H1 (cell line): ENCODE measurements around the gene TRABD2B. TPM values are rescaled to one million over a fixed set of nuclear protein-coding genes. Genes with fewer than 3 reads are reported as not detected.

ENCODE experiments used
- CTCF ChIA-PET: fragments of 300-600 bp; sonication (Branson Sonifier 250); formaldehyde crosslinking; loops from one replicate; lab custom pipeline; 2021; ENCODE audit not compliant: partially characterized antibody; lab: Charles Lee
- POLR2A ChIA-PET: fragments of 300-600 bp; sonication (Branson Sonifier 250); formaldehyde crosslinking; loops from one replicate; lab custom pipeline; 2021; ENCODE audit warnings: inconsistent platforms; ENCODE audit not compliant: partially characterized antibody; lab: Charles Lee
- DNase-seq, 2 experiments: peaks; one replicate each; pipeline versions ENCODE4 v3.0.0 to v3.0.0-alpha.2; 2010 to 2022; ENCODE audit warnings: low spot score in 2 of 2, low read depth in 1 of 2, mixed read lengths in 1 of 2
- FAIRE-seq: peaks from 2 replicates; lab custom pipeline; 2011; peaks lifted over from hg19 to GRCh38; lab: Jason Lieb, UNC
- H2AFZ ChIP-seq: 2 replicates; pipeline ENCODE4 v1.8.1; 2012; ENCODE audit warnings: low read length, inconsistent platforms
- H2AK5ac ChIP-seq: 2 replicates; pipeline ENCODE4 v1.6.1; 2013; ENCODE audit warnings: low read depth, low read length
- H2BK120ac ChIP-seq: replicated peaks from 2 replicates; pipeline ENCODE3; 2013; ENCODE audit warnings: low read depth, low read length, inconsistent platforms
- H2BK12ac ChIP-seq: 2 replicates; pipeline ENCODE4 v1.6.1; 2013; ENCODE audit warnings: low read depth, low read length
- H2BK15ac ChIP-seq: 2 replicates; pipeline ENCODE4 v1.6.1; 2013; ENCODE audit warnings: low read length
- H2BK20ac ChIP-seq: 2 replicates; pipeline ENCODE4 v1.6.1; 2013; ENCODE audit warnings: low read length
- H2BK5ac ChIP-seq: 2 replicates; pipeline ENCODE4 v1.6.1; 2013; ENCODE audit warnings: low read depth, low read length
- H3K14ac ChIP-seq: 2 replicates; pipeline ENCODE4 v1.6.1; 2013; ENCODE audit warnings: inconsistent platforms; ENCODE audit not compliant: insufficient read length
- H3K18ac ChIP-seq: 2 replicates; pipeline ENCODE4 v1.6.1; 2013; ENCODE audit warnings: low read length; ENCODE audit errors: extremely low read depth
- H3K23ac ChIP-seq: 2 replicates; pipeline ENCODE4 v1.6.1; 2013; ENCODE audit warnings: inconsistent platforms; ENCODE audit not compliant: insufficient read length
- H3K23me2 ChIP-seq: 2 replicates; pipeline ENCODE4 v1.6.1; 2013; ENCODE audit warnings: low read depth, low read length
- H3K27ac ChIP-seq: 2 replicates; pipeline ENCODE4 v1.6.1; 2011; ENCODE audit warnings: low read depth, low read length, inconsistent platforms
- H3K27me3 ChIP-seq, 4 experiments: replicated peaks in 1 of 4; 1 replicate in 1 of 4; 2 replicates in 3 of 4; pipeline versions ENCODE4 v1.6.1 to v1.8.1; 2011 to 2013; ENCODE audit warnings: low read length in 3 of 4, mild to moderate bottlenecking in 3 of 4, inconsistent platforms in 2 of 4, mixed read lengths in 2 of 4, moderate library complexity in 1 of 4; ENCODE audit not compliant: control insufficient read depth in 3 of 4, insufficient read depth in 3 of 4; ENCODE audit errors: extremely low read depth in 1 of 4
- H3K36me3 ChIP-seq, 4 experiments: 2 replicates each; pipeline versions ENCODE4 v1.6.1 to v1.8.1; 2011 to 2013; ENCODE audit warnings: mild to moderate bottlenecking in 4 of 4, low read length in 3 of 4, moderate library complexity in 2 of 4, control low read depth in 1 of 4, inconsistent platforms in 1 of 4; ENCODE audit not compliant: insufficient read depth in 4 of 4, control insufficient read depth in 2 of 4
- H3K4ac ChIP-seq: replicated peaks from 2 replicates; pipeline ENCODE3; 2013; ENCODE audit warnings: low read length, low read depth, mixed read lengths, inconsistent platforms; ENCODE audit not compliant: insufficient read length
- H3K4me1 ChIP-seq, 4 experiments: replicated peaks in 1 of 4; 1 replicate in 1 of 4; 2 replicates in 3 of 4; pipeline versions ENCODE4 v1.6.1 to v1.8.1; 2011 to 2013; ENCODE audit warnings: low read length in 3 of 4, inconsistent platforms in 2 of 4, mixed read lengths in 1 of 4; ENCODE audit not compliant: insufficient read depth in 4 of 4, control insufficient read depth in 3 of 4
- H3K4me2 ChIP-seq, 2 experiments: 2 replicates each; pipeline versions ENCODE4 v1.6.1 to v1.8.1; 2011 to 2013; ENCODE audit warnings: low read depth in 2 of 2, low read length in 2 of 2, control low read depth in 1 of 2, inconsistent platforms in 1 of 2, mild to moderate bottlenecking in 1 of 2; ENCODE audit not compliant: insufficient read depth in 1 of 2
- H3K4me3 ChIP-seq, 4 experiments: fragments of 200-600, 300-600 bp in 1 of 4; sonication (generic), shearing (Covaris generic), sonication (Bioruptor Twin) in 1 of 4; 2 replicates each; pipeline versions ENCODE4 v1.5.1 to v1.8.1; 2011 to 2016; ENCODE audit warnings: low read length in 4 of 4, low read depth in 3 of 4, control low read depth in 2 of 4, inconsistent platforms in 2 of 4, mild to moderate bottlenecking in 2 of 4, mixed read lengths in 1 of 4, moderate library complexity in 1 of 4; ENCODE audit not compliant: insufficient read depth in 2 of 4; ENCODE audit errors: extremely low read depth in 1 of 4
- H3K56ac ChIP-seq: replicated peaks from 2 replicates; pipeline ENCODE3; 2013; ENCODE audit warnings: low read depth, mild to moderate bottlenecking, mixed read lengths, low read length, inconsistent platforms; ENCODE audit not compliant: insufficient read length
- H3K79me1 ChIP-seq: 2 replicates; pipeline ENCODE4 v1.6.1; 2013; ENCODE audit warnings: low read depth, low read length, control low read depth
- H3K79me2 ChIP-seq, 2 experiments: 2 replicates each; pipeline versions ENCODE4 v1.6.1 to v1.8.1; 2012 to 2013; ENCODE audit warnings: low read length in 2 of 2, mild to moderate bottlenecking in 2 of 2, inconsistent platforms in 1 of 2; ENCODE audit not compliant: insufficient read depth in 2 of 2, control insufficient read depth in 1 of 2
- H3K9ac ChIP-seq, 4 experiments: replicated peaks in 1 of 4; 1 replicate in 1 of 4; 2 replicates in 3 of 4; pipeline versions ENCODE4 v1.6.1 to v1.8.1; 2011 to 2013; ENCODE audit warnings: low read depth in 3 of 4, low read length in 3 of 4, control low read depth in 2 of 4, mild to moderate bottlenecking in 2 of 4, moderate library complexity in 2 of 4, inconsistent platforms in 1 of 4; ENCODE audit errors: extremely low read depth in 1 of 4
- H3K9me3 ChIP-seq, 2 experiments: 2 replicates each; pipeline versions ENCODE4 v1.6.1 to v1.8.1; 2012 to 2013; ENCODE audit warnings: mild to moderate bottlenecking in 2 of 2, moderate library complexity in 2 of 2, control low read depth in 1 of 2, inconsistent platforms in 1 of 2, low read depth in 1 of 2, low read length in 1 of 2, mixed read lengths in 1 of 2; ENCODE audit not compliant: insufficient read depth in 2 of 2
- H4K20me1 ChIP-seq, 2 experiments: replicated peaks in 1 of 2; 2 replicates each; pipeline versions ENCODE3 to v1.8.1; 2011 to 2013; ENCODE audit warnings: inconsistent platforms in 2 of 2, low read length in 2 of 2, mild to moderate bottlenecking in 1 of 2; ENCODE audit not compliant: insufficient read depth in 2 of 2, control insufficient read depth in 1 of 2
- H4K5ac ChIP-seq: 2 replicates; pipeline ENCODE4 v1.6.1; 2013; ENCODE audit warnings: low read length, low read depth, mixed read lengths, inconsistent platforms; ENCODE audit not compliant: insufficient read length
- H4K8ac ChIP-seq: 2 replicates; pipeline ENCODE4 v1.8.0; 2013; ENCODE audit warnings: mild to moderate bottlenecking, moderate library complexity, low read length, inconsistent platforms; ENCODE audit not compliant: insufficient read depth; ENCODE audit errors: extremely low read depth
- H4K91ac ChIP-seq: replicated peaks from 2 replicates; pipeline ENCODE3; 2013; ENCODE audit warnings: low read length, mixed read lengths, inconsistent platforms; ENCODE audit not compliant: insufficient read length
- GTF2F1 ChIP-seq: IDR thresholded peaks from 2 replicates; pipeline ENCODE4 v1.6.1; 2012; ENCODE audit warnings: low read depth, low read length, improper control_type of control experiment, borderline replicate concordance
- MAFK ChIP-seq: IDR thresholded peaks from 2 replicates; pipeline ENCODE4 v1.6.1; 2012; ENCODE audit warnings: low read depth, mild to moderate bottlenecking, improper control_type of control experiment, low read length
- PHF8 ChIP-seq: fragments of 200-600 bp; sonication (generic); conservative IDR thresholded peaks from 2 replicates; pipeline ENCODE4 v1.7.1; 2012; ENCODE audit warnings: low read depth, mild to moderate bottlenecking, inconsistent platforms, low read length, moderate library complexity
- POLR2A ChIP-seq, 2 experiments: IDR thresholded peaks; 1 replicate in 1 of 2; 2 replicates in 1 of 2; pipeline ENCODE4 v1.6.1; 2011; ENCODE audit warnings: low read depth in 2 of 2, low read length in 2 of 2, mild to moderate bottlenecking in 2 of 2; ENCODE audit errors: control extremely low read depth in 1 of 2
- RNF2 ChIP-seq: fragments of 200-900, 300-1000 bp; sonication (generic); IDR thresholded peaks from 2 replicates; pipeline ENCODE4 v1.7.1; 2016; ENCODE audit warnings: borderline replicate concordance, low read depth, mild to moderate bottlenecking, antibody characterized with exemption, low read length; ENCODE audit not compliant: poor library complexity, severe bottlenecking; ENCODE audit errors: missing control alignments
- WGBS, 2 experiments: shearing (Covaris generic) in 1 of 2; methylation state at CpG; one replicate each; pipeline versions ENCODE4 v1.1.6 to v1.1.7; 2013 to 2015; ENCODE audit warnings: low lambda C conversion rate in 2 of 2, mixed read lengths in 2 of 2, inconsistent platforms in 1 of 2, low coverage in 1 of 2, missing lambda C conversion rate in 1 of 2; ENCODE audit not compliant: insufficient replicate concordance in 2 of 2, insufficient coverage in 1 of 2, insufficient read length in 1 of 2; ENCODE audit errors: extremely low coverage in 1 of 2, missing lambda C conversion rate in 1 of 2; 5-methylcytosine and 5-hydroxymethylcytosine counted together
- polyA plus RNA-seq, 7 experiments: library from polyadenylated mRNA; depleted of rRNA in 3 of 7; stranded (reverse) in 5 of 7; unstranded in 2 of 7; fragments of >200 nt in 5 of 7; fragments of 200-250 nt in 2 of 7; gene quantifications; 1 replicate in 5 of 7; 2 replicates in 1 of 7; 4 replicates in 1 of 7; pipeline versions ENCODE4 v1.2.1 to v1.2.3, GENCODE V29; 2011 to 2013; ENCODE audit warnings: missing spikeins in 2 of 7, mixed read lengths in 2 of 7
- total RNA-seq: library from RNA; stranded (reverse); fragmentation: NEBNext Ultra II Directional; extraction: Animal tissue kit (Norgen Biotek cat#: 25700); gene quantifications from 2 replicates; pipeline ENCODE4 v1.2.1, GENCODE V29; 2021

The TRABD2B gene
- total and polyA plus RNA-seq, 2 of the 8 experiments (the other 6 are each of a cell fraction or from before 2014, with no cell fraction given): 0.95 to 3.4 TPM

DNA sequence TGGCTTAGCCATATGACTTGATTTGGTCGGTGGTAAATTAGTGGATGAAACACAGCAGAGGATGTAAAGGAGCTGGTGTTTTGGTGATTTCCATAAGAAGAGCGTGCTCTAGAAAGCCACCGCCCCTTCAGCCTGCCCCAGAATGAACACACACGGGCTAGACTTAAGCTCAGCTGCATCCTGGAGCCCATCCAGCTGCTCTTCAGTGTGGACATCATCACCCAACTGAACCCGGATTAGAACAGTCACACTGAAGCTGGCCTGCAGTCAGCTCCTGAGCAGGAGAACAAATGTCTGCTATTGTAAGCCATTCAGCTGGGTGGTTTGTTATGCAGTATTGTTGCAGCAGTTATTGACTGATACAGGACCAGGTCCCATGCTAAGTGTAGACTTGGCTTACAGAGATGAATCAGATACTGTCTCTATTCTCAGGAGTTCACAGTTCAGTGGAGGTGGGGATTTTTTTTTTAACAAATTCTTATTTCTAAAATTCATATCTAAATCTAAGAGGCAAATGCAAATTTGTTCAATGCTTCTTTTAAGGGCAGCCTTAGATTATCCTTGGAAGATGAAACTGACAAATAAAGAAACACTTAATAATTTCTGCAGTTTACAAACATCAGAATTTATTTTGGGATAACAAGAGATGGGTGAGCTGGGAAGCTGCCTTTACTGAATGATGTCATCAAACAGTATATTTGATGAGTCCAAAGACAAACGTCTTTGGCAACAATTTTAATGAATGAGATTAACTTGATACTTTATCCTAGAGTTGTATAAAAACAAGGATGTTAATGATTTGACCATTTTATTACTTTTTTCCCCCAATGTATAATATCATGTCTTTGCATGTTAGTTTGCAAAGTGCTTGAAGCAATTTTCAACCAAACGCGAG is 251.2 kb downstream of the TRABD2B start:
- Histone ChIP-seq H3K9me3 (peaks cover 0 to 5% of the 10 kb centered on the region in 2 experiments; a peak in 1 of 4 replicates), H3K9ac (no peak overlapping the region), H3K27ac (no peak overlapping the region), H3K36me3 (no peaks in the 10 kb centered on the region), H2AFZ (no peak overlapping the region), H3K4me3 (no peak overlapping the region), H3K23ac (no peak overlapping the region), H2AK5ac (no peak overlapping the region), H3K4me1 (no peaks in the 10 kb centered on the region), H4K91ac (no peak overlapping the region), H4K20me1 (peaks cover 0 to 4% of the 10 kb centered on the region in 2 experiments), H2BK20ac (no peak overlapping the region), H2BK120ac (no peak overlapping the region), H2BK5ac (no peak overlapping the region), H3K4ac (no peak overlapping the region), H3K4me2 (no peak overlapping the region), H3K27me3 (peaks cover 0 to 3% (median 0%) of the 10 kb centered on the region in 4 experiments; a peak in 1 of 7 replicates), H3K56ac (no peak overlapping the region), H3K23me2 (peaks cover 6% of the 10 kb centered on the region; the same call in 1 of the 2 replicates), H3K14ac (no peak overlapping the region), H3K79me2 (no peaks in the 10 kb centered on the region), H3K79me1 (no peaks in the 10 kb centered on the region), H3K18ac (no peak overlapping the region), H2BK12ac (no peak overlapping the region), H4K8ac (no peak overlapping the region), H4K5ac (no peak overlapping the region), H2BK15ac (no peak overlapping the region)
- 80% methylated on average over 8 of the region's 8 CpGs; no CpG with 5 or more reads in 1 of the 2 experiments for WGBS, 2 experiments
- no peak for TF ChIP-seq GTF2F1
- no peak for TF ChIP-seq POLR2A (IDR thresholded peaks at IDR 0.05; ENCODE audit: control extremely low read depth in 1 of 2, low read depth in 2 of 2, low read length in 2 of 2)
- TF ChIP-seq MAFK: no peak
- TF ChIP-seq PHF8: no peak
- TF ChIP-seq RNF2: no peak
- CTCF ChIA-PET: interaction anchor here (0.6 to 7.0 kb wide), 5 partner anchors 10 to 252 kb away, joined by 3 to 42 read pairs (median 3); no protein-coding TSS in a partner anchor
- no peak for DNase-seq
- POLR2A ChIA-PET: interaction anchor here (0.6 kb wide), 1 partner anchor 47 kb away, joined by 3 read pairs; no protein-coding TSS in a partner anchor
- no peak for FAIRE-seq
